GM13976 (cell line): ENCODE results near the gene CD8B2.
"Not testable (repeated sequence)": the region's sequence is repeated elsewhere in the genome, so short reads cannot be mapped to it uniquely, and the experiment has no call there.

ENCODE experiments used
- DNase-seq: peaks from one replicate; pipeline ENCODE4 v3.0.0; 2012; ENCODE audit warnings: low spot score
- CTCF ChIP-seq: IDR thresholded peaks from 2 replicates; pipeline ENCODE4 v1.5.1; 2012; ENCODE audit warnings: borderline replicate concordance, mild to moderate bottlenecking; ENCODE audit not compliant: insufficient read depth; ENCODE audit errors: extremely low read depth, missing control alignments, control extremely low read depth
- in situ Hi-C: fragments of 300-500 bp; cut with MboI; formaldehyde crosslinking; loops from one replicate; pipeline ENCODE4 v1.12.0; 2022; ENCODE audit warnings: low sequenced_read_pairs, mixed read lengths, inconsistent platforms; ENCODE audit not compliant: unreplicated experiment

Gene CD8B2

GRCh38 chr2:106553321-106553720 lies 66.2 kb downstream of the CD8B2 start:
- TF ChIP-seq CTCF = no peak
- in situ Hi-C loops = no loop called here
- DNase-seq = no peak

- TF ChIP-seq CTCF = no peak
- DNase-seq = no peak
- in situ Hi-C loops = no loop called here
Measured at GRCh38 chr2:106554411-106554810, 67.2 kb downstream of the CD8B2 start.

GRCh38 chr2:106555053-106555452 lies 67.9 kb downstream of the CD8B2 start:
- DNase-seq = no peak
- in situ Hi-C loops = no loop called here
- no peak for TF ChIP-seq CTCF

GRCh38 chr2:106559786-106560185 lies 72.6 kb downstream of the CD8B2 start:
- DNase-seq, in situ Hi-C loops: not testable (repeated sequence)

GRCh38 chr2:106560773-106561172 lies 73.6 kb downstream of the CD8B2 start:
- in situ Hi-C loops = no loop called here
- DNase-seq = no peak
- TF ChIP-seq CTCF = no peak

- TF ChIP-seq CTCF = no peak
- in situ Hi-C loops = no loop called here
- DNase-seq = no peak
Measured at GRCh38 chr2:106561356-106561755, 74.2 kb downstream of the CD8B2 start.

- no peak for TF ChIP-seq CTCF
- in situ Hi-C loops = no loop called here
- DNase-seq = no peak
Measured at GRCh38 chr2:106561803-106562202, 74.6 kb downstream of the CD8B2 start.
